OCI-LY3 (cell line): Measurements from ENCODE around the gene CA5B.

Source experiments
- H2AFZ ChIP-seq: fragments of 200-600, 300-600 bp; shearing (Covaris generic); 2 replicates; pipeline ENCODE4 v1.6.0; 2014; ENCODE audit warnings: antibody characterized with exemption, low read depth, low read length
- H3K27ac ChIP-seq: fragments of 200-600, 300-600 bp; sonication (generic); 2 replicates; pipeline ENCODE4 v1.5.1; 2014; ENCODE audit warnings: mild to moderate bottlenecking, low read length, moderate library complexity, mixed read lengths
- H3K27me3 ChIP-seq: fragments of 200-600, 300-600 bp; sonication (generic); 2 replicates; pipeline ENCODE4 v1.6.1; 2014; ENCODE audit warnings: low read depth, low read length, mixed read lengths
- H3K36me3 ChIP-seq: fragments of 200-600, 300-600 bp; sonication (generic); replicated peaks from 2 replicates; pipeline ENCODE3; 2014; ENCODE audit warnings: low read depth, low read length, mixed read lengths
- H3K4me1 ChIP-seq: fragments of 300-600, 200-600 bp; sonication (generic); 2 replicates; pipeline ENCODE4 v1.6.1; 2014; ENCODE audit warnings: low read length, mixed read lengths
- H3K4me2 ChIP-seq: fragments of 200-600, 300-600 bp; sonication (generic); 2 replicates; pipeline ENCODE4 v1.6.1; 2014; ENCODE audit warnings: low read length, mixed read lengths
- H3K4me3 ChIP-seq: fragments of 300-600, 200-600 bp; sonication (generic); 2 replicates; pipeline ENCODE4 v1.5.1; 2014; ENCODE audit warnings: antibody characterized with exemption, mild to moderate bottlenecking, low read length, moderate library complexity
- H3K79me2 ChIP-seq: fragments of 300-600, 200-600 bp; shearing (Covaris generic); 2 replicates; pipeline ENCODE4 v1.6.1; 2014; ENCODE audit warnings: mild to moderate bottlenecking, low read length, mixed read lengths
- H3K9ac ChIP-seq: fragments of 300-600, 200-600 bp; shearing (Covaris generic); 2 replicates; pipeline ENCODE4 v1.6.0; 2014; ENCODE audit warnings: mild to moderate bottlenecking, low read length, moderate library complexity
- H3K9me3 ChIP-seq: fragments of 200-600, 300-600 bp; shearing (Covaris generic); 2 replicates; pipeline ENCODE4 v1.6.1; 2014; ENCODE audit warnings: low read length, mixed read lengths; ENCODE audit not compliant: insufficient read depth
- H4K20me1 ChIP-seq: fragments of 200-600, 300-600 bp; sonication (generic); 2 replicates; pipeline ENCODE4 v1.6.1; 2016; ENCODE audit warnings: low read length, mixed read lengths; ENCODE audit not compliant: insufficient read depth
- EZH2phosphoT487 ChIP-seq: fragments of 200-600 bp; shearing (Covaris generic); IDR thresholded peaks from 2 replicates; pipeline ENCODE4 v1.6.1; 2018; ENCODE audit warnings: antibody characterized with exemption, mixed run types, low read depth
- TF ChIP-seq, protein P1 (sequence below): fragments of 200-600, 300-600 bp; sonication (generic); IDR thresholded peaks from 2 replicates; pipeline ENCODE4 v1.5.1; 2014; ENCODE audit warnings: antibody characterized with exemption, low read length, low read depth

The CA5B gene, protein sequence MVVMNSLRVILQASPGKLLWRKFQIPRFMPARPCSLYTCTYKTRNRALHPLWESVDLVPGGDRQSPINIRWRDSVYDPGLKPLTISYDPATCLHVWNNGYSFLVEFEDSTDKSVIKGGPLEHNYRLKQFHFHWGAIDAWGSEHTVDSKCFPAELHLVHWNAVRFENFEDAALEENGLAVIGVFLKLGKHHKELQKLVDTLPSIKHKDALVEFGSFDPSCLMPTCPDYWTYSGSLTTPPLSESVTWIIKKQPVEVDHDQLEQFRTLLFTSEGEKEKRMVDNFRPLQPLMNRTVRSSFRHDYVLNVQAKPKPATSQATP

DNA sequence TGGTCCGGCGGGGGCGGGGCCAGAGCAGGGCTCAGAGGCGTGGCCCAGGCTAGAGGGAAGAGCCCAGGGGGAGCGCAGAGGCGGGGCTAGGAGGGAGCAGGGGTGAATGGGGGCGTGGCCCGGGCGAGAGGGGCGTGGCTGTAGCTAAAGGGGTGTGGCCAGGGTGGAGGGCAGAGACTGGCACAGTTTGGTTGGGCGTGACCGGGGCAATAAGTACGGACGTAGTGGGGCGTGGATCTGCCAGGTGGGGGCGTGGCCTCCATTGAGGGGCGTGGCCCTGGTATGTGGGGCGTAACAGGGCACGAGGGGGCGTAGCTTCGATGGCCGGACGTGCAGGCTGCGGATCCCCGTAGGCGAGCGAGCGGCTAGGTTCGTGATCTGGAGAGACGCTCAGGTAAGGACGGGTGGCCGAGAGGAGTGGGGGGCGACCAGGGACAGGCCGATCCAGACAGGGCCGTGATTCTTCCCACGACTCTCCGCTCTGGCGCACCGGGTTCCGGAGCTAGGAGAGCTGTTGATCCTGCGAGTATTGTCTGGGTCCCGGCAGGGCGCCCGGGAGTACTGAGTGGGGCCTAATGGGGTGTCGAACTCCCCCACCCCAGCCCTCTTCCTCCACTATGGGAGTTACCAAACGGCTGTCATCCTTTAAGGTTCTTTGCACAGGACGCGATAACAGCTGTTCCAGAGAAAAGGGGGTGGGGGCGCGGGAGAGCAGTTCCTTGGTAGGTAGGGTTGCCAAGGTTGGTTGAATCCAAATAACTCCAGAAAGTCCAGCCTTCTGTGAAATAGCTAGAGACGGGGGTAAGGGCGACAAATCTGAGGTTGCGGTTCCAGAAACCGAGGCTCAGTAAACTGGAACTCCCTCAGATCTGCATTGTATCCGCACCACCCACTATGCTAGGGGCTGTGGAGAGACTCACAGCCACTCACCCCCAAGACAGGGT, at the start of gene CA5B:
Gene CA5B (plus strand): TSS at position 312 of the 944 bp plus-strand sequence. CDS start 11,754 bp downstream, outside the sequence.
- Histone ChIP-seq H3K27me3 (0 out of 2 replicates have a peak, but pooled peaks cover 3% of the 10 kb centered on the region), H3K4me2 (peak within 1 kb of the TSS; percentile 82), H3K4me1 (peaks cover 6% of the 10 kb centered on the region), H4K20me1 (no peaks in the 10 kb centered on the region), H2AFZ (no peak within 1 kb of the TSS), H3K79me2 (no peaks in the 10 kb centered on the region), H3K9ac (peak within 1 kb of the TSS; percentile 41), H3K4me3 (peak within 1 kb of the TSS; percentile 73), H3K36me3 (no peaks in the 10 kb centered on the region), H3K27ac (no peak within 1 kb of the TSS), H3K9me3 (no peaks in the 10 kb centered on the region)
- TF ChIP-seq EZH2phosphoT487: no peak
- TF ChIP-seq, protein P1, sequence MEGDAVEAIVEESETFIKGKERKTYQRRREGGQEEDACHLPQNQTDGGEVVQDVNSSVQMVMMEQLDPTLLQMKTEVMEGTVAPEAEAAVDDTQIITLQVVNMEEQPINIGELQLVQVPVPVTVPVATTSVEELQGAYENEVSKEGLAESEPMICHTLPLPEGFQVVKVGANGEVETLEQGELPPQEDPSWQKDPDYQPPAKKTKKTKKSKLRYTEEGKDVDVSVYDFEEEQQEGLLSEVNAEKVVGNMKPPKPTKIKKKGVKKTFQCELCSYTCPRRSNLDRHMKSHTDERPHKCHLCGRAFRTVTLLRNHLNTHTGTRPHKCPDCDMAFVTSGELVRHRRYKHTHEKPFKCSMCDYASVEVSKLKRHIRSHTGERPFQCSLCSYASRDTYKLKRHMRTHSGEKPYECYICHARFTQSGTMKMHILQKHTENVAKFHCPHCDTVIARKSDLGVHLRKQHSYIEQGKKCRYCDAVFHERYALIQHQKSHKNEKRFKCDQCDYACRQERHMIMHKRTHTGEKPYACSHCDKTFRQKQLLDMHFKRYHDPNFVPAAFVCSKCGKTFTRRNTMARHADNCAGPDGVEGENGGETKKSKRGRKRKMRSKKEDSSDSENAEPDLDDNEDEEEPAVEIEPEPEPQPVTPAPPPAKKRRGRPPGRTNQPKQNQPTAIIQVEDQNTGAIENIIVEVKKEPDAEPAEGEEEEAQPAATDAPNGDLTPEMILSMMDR: no peak

DNA sequence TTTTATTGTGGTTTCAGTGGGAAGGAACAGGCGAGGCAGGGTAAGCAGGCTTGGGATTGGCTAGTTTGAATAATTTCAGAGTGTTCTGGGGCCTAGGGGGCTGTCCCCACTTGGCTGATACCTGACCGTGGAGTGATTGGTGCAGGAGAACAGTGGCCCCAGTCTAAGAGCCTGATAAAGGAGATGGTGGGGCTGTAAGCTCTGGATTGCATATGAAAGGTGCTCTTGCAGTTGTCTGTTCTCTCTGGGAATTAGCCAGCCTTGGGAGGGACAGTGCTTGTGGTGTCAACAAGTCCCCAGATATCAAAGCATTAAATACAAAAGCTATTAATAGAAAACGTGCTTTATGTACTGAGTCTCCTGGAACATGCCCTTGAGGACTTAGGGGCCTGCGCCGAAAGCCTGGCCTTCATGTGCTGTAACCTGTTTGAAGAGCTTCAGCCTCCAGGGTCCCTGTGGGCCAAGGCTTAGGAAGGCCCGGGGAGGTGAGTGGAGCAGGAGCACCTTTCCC, 43.1 kb upstream of the CA5B start:
- H2AFZ ChIP-seq: no peak overlapping the region
- no peaks in the 10 kb centered on the region for H3K27me3 ChIP-seq
- no peaks in the 10 kb centered on the region for H3K4me1 ChIP-seq
- no peak overlapping the region for H3K4me3 ChIP-seq
- H3K9me3 ChIP-seq: no peaks in the 10 kb centered on the region
- H4K20me1 ChIP-seq: no peaks in the 10 kb centered on the region
- no peaks in the 10 kb centered on the region for H3K79me2 ChIP-seq
- TF ChIP-seq, protein P1: no peak
- TF ChIP-seq EZH2phosphoT487: no peak
- H3K9ac ChIP-seq: no peak overlapping the region
- peaks cover 3% of the 10 kb centered on the region for H3K36me3 ChIP-seq
- no peak overlapping the region for H3K27ac ChIP-seq
- no peak overlapping the region for H3K4me2 ChIP-seq

DNA sequence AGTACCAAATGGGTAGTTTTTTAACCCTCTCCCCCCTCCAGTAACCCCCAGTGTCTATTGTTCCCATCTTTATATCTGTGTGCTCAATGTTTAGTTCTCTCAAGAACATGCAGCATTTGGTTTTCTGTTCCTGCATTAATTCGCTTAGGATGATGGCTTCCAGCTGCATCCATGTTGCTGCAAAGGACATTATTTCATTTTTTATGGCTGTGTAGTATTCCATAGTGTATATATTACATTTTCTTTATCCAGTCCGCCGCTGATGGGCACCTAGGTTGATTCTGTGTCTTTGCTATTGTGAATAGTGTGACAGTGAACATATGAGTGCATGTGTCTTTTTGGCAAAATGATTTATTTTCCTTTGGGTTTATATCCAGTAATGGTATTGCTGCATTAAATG, 41.6 kb upstream of the CA5B start:
- no peak overlapping the region for H3K4me3 ChIP-seq
- H4K20me1 ChIP-seq: no peaks in the 10 kb centered on the region
- no peaks in the 10 kb centered on the region for H3K9me3 ChIP-seq
- H3K4me2 ChIP-seq: no peak overlapping the region
- no peak overlapping the region for H3K27ac ChIP-seq
- H3K27me3 ChIP-seq: no peaks in the 10 kb centered on the region
- no peak overlapping the region for H3K9ac ChIP-seq
- peaks cover 3% of the 10 kb centered on the region for H3K36me3 ChIP-seq
- H2AFZ ChIP-seq: no peak overlapping the region
- TF ChIP-seq, protein P1: no peak
- no peak for TF ChIP-seq EZH2phosphoT487
- no peaks in the 10 kb centered on the region for H3K4me1 ChIP-seq
- no peaks in the 10 kb centered on the region for H3K79me2 ChIP-seq
